COLO668 (cell line): ENCODE data around the gene FUT8.
"Not testable (repeated sequence)": the region's sequence is repeated elsewhere in the genome, so short reads cannot be mapped to it uniquely, and the experiment has no call there.

Source experiments
- DNase-seq: peaks from one replicate; lab custom pipeline; 2025; ENCODE audit not compliant: unreplicated experiment; lab: John Stamatoyannopoulos, UW

The FUT8 gene

GRCh38 chr14:65613131-65613650 lies 200.7 kb downstream of the FUT8 start:
- DNase-seq, result no peak

GRCh38 chr14:65618996-65619395 lies 206.5 kb downstream of the FUT8 start:
- DNase-seq, result no peak

DNA sequence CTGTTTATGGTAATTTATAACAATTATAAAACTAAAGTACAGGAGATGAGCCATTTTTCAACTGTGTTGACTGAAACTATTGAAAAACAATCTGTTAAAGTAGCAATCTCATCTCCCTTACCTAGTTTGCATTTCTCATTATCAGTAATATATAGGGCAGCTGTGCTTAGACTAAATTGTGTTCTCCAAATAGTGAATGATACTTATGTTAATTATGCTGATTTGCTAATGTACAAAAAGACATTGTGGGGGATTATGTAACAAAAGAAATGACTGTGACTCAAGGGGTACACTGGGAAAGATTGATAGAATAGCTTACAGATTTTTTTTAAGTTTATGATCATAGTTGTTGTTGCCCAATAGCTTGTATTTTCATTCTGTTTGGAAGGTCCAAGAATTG lies 207.7 kb downstream of the FUT8 start:
- no peak for DNase-seq

DNA sequence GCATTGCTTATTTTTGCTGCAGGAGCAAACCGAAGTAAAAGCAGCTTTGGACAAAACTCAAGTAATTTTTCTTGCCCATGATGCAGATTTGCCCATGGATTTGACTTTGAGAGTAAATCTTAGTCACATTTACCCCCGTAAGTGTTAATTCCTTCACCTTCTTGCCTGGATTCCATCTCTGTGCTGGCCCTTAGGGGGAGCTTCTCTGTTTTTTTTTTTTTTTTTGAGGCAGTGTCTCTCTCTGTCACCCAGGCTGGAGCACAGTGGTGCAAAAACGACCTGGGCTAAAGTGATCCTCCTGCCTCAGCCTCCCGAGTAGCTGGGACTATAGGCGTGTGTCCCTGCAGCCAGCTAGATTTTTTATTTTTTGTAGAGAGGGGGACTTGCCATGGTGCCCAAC lies 210.2 kb downstream of the FUT8 start:
- DNase-seq, result no peak

DNA sequence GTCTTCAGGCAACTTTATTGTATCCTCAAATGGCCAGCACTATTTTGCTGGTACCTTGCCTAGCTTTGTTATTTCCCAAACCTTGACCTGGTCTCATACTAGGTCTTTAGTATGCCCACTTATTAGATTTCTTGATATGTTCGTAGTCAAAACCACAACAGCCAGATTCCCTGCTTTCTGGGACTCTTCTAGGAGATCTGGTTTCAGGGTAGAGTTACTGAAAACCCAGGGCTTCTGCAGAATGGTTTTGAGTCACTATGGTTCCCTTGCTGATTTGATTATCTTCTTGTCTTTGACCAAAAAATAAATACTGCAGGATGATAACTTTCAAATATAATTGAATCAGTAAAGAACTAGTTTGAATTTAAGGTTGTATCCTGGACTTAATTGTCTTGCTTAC lies 211.2 kb downstream of the FUT8 start:
- DNase-seq, result no peak

DNA sequence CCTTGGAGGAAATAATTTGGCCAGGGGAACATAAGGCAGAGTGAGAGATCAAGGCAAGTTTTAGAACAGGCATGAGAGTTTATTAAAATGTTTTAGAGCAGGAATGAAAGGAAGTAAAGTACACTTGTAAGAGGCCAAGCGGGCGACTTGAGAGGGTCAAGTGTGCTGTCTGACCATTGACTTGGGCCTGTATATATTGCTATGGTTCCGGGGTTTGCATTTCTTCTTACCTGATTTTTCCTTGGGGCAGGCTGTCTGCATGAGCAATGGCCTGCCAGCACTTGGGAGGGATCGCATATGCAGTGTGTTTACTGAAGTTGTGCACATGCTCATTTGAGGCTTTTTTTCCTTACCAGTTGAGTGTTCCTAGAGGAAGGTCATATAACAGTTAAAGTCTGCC lies 214.8 kb downstream of the FUT8 start:
- DNase-seq, result no peak

GRCh38 chr14:65628664-65629063 lies 216.1 kb downstream of the FUT8 start:
- no peak for DNase-seq

DNA sequence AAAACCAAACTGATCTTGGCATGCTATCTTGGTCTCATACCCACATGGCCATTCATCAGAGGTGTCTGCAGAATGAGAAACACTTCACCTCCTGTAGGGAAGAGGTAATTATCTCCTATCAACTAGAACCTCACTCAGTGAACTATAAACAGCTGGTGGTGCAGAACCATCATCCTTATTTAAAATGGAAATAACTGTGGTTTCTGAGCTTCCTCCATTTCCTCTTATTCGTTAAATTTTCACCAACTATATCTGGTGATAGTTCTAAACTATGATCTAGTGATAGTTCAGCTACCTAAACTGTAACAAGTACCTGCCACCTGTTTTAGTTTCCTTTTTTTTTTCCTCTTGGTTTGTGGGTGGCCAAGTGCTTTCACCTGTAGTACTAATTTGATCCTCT lies 218.5 kb downstream of the FUT8 start:
- no peak for DNase-seq

- DNase-seq, result no peak
These were observed 220.0 kb downstream of the FUT8 start for GRCh38 chr14:65632487-65632886.

GRCh38 chr14:65633666-65634065 lies 221.1 kb downstream of the FUT8 start:
- not testable (repeated sequence) for DNase-seq

- no peak for DNase-seq
These were observed 225.2 kb downstream of the FUT8 start for GRCh38 chr14:65637780-65638179.

- DNase-seq, result no peak
These were observed 226.7 kb downstream of the FUT8 start for GRCh38 chr14:65639216-65639615.

DNA sequence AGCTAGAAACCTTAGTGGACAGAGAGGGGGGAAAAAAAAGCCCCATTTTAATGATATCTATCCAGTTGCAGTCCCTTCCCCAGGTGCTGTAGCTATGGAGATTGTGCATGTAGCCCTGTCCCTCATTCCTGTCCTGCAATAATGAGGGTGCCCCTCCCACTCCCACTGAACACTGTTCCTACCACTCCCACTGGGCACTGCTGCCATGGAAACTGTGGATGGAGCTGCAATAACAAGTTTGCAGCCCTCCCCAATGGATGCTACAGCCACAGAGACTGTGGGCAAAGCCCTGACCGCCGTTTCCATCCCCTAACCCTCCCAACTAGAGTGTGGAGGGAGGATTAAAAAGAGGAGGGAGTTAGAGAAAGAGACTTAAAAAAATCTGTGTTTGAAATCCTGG lies 238.3 kb downstream of the FUT8 start:
- no peak for DNase-seq

DNA sequence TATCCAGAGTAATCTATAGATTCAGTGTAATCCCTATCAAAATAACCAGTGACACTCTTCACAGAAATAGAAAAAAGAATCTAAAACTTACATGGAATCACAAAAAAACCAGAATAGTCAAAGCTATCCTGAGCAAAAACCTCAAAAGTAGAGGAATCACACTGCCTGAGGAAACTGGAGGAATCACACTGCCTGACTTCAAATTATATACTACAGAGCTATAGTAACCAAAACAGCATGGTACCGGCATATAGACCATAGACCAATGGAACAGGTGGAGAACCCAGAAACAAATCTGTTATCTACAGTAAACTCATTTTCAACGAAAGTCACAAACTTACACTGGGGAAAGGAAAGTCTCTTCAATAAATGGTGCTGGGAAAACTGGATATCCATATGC lies 244.0 kb downstream of the FUT8 start:
- no peak for DNase-seq

DNA sequence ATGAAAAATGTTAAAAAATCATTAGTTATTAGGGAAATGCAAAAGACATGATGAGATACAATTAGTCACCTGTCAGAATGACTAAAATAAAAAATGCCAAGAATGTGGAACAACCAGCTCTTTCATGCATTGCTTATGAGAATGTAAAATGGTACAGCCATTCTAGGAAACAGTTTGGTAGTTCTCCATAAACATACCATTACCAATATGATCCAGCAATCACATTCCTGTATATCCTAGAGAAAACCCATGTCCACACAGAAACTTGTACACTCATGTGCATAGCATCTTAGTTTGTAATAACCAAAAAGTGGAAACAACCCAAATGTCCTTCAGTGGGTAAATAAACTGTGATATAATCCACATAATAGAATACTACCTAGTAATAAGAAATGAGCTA lies 245.7 kb downstream of the FUT8 start:
- no peak for DNase-seq

GRCh38 chr14:65661865-65662264 lies 249.3 kb downstream of the FUT8 start:
- no peak for DNase-seq

GRCh38 chr14:65664436-65664835 lies 251.9 kb downstream of the FUT8 start:
- no peak for DNase-seq

- DNase-seq, result no peak
These were observed 264.0 kb downstream of the FUT8 start for GRCh38 chr14:65676361-65677014.

- no peak for DNase-seq
These were observed 273.0 kb downstream of the FUT8 start for GRCh38 chr14:65685572-65685971.

GRCh38 chr14:65686761-65687160 lies 274.2 kb downstream of the FUT8 start:
- DNase-seq, result no peak

DNA sequence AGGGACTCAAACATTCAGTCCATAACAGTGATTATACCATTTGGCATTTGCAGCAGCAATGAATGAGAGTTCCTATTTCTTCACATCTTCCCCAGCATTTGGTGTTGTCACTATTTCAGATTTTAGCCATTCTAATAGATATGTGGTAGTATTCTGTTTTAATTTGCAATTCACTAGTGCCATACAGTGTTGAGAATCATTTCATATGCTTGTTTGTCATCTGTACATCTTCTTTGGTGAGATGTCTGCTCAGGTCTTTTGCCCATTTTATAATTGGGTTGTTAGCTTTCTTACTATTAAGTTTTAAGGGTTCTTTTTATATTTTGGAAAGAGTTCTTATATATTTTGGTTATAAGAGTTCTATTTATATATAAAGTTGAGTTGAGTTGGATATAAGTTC lies 276.5 kb downstream of the FUT8 start:
- no peak for DNase-seq

GRCh38 chr14:65692566-65692965 lies 280.0 kb downstream of the FUT8 start:
- DNase-seq, result not testable (repeated sequence)

DNA sequence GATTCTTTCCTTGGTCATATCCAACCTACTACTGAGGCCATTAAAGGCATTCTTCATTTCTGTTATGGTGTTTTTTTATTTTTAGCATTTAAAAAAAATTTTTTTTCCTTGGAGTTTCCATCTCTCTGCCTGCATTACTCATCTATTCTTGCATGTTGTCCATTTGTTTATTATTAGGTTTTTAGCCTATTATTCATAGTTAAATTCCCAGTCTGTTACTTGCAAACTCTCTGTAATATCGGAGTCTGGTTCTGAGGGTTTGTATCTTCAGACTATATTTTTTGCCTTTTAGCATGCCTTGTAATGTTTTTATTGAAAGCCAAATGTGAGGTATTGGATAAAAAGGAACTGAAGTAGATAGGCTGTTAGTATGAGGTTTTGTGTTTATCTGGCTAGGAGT lies 284.3 kb downstream of the FUT8 start:
- DNase-seq, result no peak
